Suprapubic skin (tissue), 4 donors: ENCODE measurements around the gene CPOX.

ENCODE experiments used
- EP300 ChIP-seq: sonication (generic); formaldehyde crosslinking; IDR thresholded peaks from one replicate; pipeline ENCODE4 v1.6.1; 2017; ENCODE audit warnings: antibody characterized with exemption
- POLR2A ChIP-seq, 2 donors: fragments of 450-650 bp; IDR thresholded peaks; one replicate each; pipeline ENCODE4 v1.6.1; 2017; ENCODE audit warnings: antibody characterized with exemption in 2 of 2, mild to moderate bottlenecking in 2 of 2, moderate library complexity in 2 of 2
- POLR2AphosphoS5 ChIP-seq, 3 donors: sonication (generic); formaldehyde crosslinking; IDR thresholded peaks; one replicate each; pipeline ENCODE4 v1.6.1; 2017; ENCODE audit warnings: antibody characterized with exemption in 3 of 3
- TF ChIP-seq, protein P1 (sequence below), 2 donors: fragments of 200-600 bp in 1 of 2; fragments of 450-650 bp in 1 of 2; sonication (generic) in 1 of 2; IDR thresholded peaks; one replicate each; pipeline ENCODE4 v1.5.1; 2016 to 2019; ENCODE audit warnings: antibody characterized with exemption in 2 of 2, mild to moderate bottlenecking in 1 of 2, moderate library complexity in 1 of 2

DNA sequence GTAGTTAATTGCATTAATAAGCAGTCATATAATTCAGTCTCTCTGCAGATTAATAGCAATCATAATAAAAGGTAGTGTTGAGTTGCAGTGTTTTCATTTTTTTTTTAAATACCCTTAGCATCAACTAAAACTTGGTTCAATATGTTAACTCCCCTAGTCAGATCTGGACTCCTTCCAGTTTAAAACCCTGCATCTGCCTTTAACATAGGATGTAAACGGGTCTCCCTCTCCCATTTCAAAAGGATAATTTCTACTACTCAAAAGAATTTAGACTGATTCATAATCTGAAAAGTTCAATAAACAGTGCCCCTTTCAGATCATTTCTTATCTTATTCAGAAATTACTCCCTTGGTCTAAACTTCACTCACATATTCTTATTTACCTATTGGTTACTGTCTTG is 11.4 kb downstream of the CPOX start:
- TF ChIP-seq EP300 (no peak), POLR2AphosphoS5 (IDR thresholded peaks at IDR 0.05) (no peak), POLR2A (IDR thresholded peaks at IDR 0.05) (no peak)
- TF ChIP-seq, protein P1, sequence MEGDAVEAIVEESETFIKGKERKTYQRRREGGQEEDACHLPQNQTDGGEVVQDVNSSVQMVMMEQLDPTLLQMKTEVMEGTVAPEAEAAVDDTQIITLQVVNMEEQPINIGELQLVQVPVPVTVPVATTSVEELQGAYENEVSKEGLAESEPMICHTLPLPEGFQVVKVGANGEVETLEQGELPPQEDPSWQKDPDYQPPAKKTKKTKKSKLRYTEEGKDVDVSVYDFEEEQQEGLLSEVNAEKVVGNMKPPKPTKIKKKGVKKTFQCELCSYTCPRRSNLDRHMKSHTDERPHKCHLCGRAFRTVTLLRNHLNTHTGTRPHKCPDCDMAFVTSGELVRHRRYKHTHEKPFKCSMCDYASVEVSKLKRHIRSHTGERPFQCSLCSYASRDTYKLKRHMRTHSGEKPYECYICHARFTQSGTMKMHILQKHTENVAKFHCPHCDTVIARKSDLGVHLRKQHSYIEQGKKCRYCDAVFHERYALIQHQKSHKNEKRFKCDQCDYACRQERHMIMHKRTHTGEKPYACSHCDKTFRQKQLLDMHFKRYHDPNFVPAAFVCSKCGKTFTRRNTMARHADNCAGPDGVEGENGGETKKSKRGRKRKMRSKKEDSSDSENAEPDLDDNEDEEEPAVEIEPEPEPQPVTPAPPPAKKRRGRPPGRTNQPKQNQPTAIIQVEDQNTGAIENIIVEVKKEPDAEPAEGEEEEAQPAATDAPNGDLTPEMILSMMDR (IDR thresholded peaks at IDR 0.05), result no peak
